Motor neuron (in vitro differentiated cells): ENCODE measurements around the gene AMZ1. TPM values are rescaled to one million over a fixed set of nuclear protein-coding genes. Genes with fewer than 3 reads are reported as not detected.

Source experiments
- ATAC-seq, 8 experiments: fragments of 200-7000 bp; cut with Tn5 transposase; replicated peaks in 6 of 8; 2 replicates each; pipeline ENCODE4 v1.8.0; 2021; ENCODE audit warnings: mild to moderate bottlenecking in 8 of 8, moderate library complexity in 8 of 8
- H3K27ac ChIP-seq, 2 donors: fragments of 250-450 bp; sonication (Bioruptor Pico); 2 replicates each; pipeline ENCODE4 v1.9.0; 2021; ENCODE audit warnings: antibody characterized with exemption in 2 of 2, mild to moderate bottlenecking in 2 of 2, moderate library complexity in 1 of 2
- H3K4me1 ChIP-seq, 2 donors: fragments of 250-450 bp; sonication (Bioruptor Pico); replicated peaks in 1 of 2; 2 replicates each; pipeline ENCODE4 v1.6.1; 2021; ENCODE audit warnings: antibody characterized with exemption in 2 of 2, mild to moderate bottlenecking in 2 of 2, moderate library complexity in 1 of 2
- H3K4me3 ChIP-seq, 5 donors: fragments of 250-450 bp; sonication (Bioruptor Pico); 2 replicates each; pipeline ENCODE4 v1.9.0; 2021; ENCODE audit warnings: antibody characterized with exemption in 5 of 5, mild to moderate bottlenecking in 5 of 5, moderate library complexity in 4 of 5
- WGBS, 10 experiments: fragments of 450-650 bp; shearing (Covaris generic); methylation state at CpG; one replicate each; pipeline ENCODE4 v1.0.0; 2022; 5-methylcytosine and 5-hydroxymethylcytosine counted together
- in situ Hi-C, 9 experiments: fragments of 400-800 bp; cut with MboI; loops; one replicate each; pipeline ENCODE4 v1.15.0; 2021; ENCODE audit warnings: low sequenced_read_pairs in 9 of 9, low pct_unique_long_range_greater_than_20kb in 2 of 9; ENCODE audit not compliant: unreplicated experiment in 9 of 9
- total RNA-seq, 8 experiments: library from RNA; unstranded; fragments of 300-600 nt; gene quantifications; 2 replicates each; pipeline versions ENCODE4 v1.2.3 to v1.2.4, GENCODE V29; 2022

AMZ1 gene, protein sequence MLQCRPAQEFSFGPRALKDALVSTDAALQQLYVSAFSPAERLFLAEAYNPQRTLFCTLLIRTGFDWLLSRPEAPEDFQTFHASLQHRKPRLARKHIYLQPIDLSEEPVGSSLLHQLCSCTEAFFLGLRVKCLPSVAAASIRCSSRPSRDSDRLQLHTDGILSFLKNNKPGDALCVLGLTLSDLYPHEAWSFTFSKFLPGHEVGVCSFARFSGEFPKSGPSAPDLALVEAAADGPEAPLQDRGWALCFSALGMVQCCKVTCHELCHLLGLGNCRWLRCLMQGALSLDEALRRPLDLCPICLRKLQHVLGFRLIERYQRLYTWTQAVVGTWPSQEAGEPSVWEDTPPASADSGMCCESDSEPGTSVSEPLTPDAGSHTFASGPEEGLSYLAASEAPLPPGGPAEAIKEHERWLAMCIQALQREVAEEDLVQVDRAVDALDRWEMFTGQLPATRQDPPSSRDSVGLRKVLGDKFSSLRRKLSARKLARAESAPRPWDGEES
- total RNA-seq: 1 to 10 TPM in 5 of 8 experiments, under 1 TPM in 3; 0.64 to 3.7 (median 1.1) TPM

GRCh38 chr7:2687881-2688318 lies at the start of gene AMZ1:
Gene AMZ1, plus strand, starts transcription at chr7:2688202. Its CDS starts 12,250 bp downstream, at chr7:2700452.
- Histone ChIP-seq H3K27ac (no peak within 1 kb of the TSS), H3K4me3 (peak within 1 kb of the TSS in 3 of 5 donors; percentile 7 to 22 (median 18)), H3K4me1 (peaks cover 5 to 10% of the 10 kb centered on the region in 2 donors)
- peak; percentile 64 to 79 (median 72) for ATAC-seq
- WGBS, 10 experiments: no CpG with 5 or more reads among the region's 41 CpGs
- in situ Hi-C loops: no loop called here

GRCh38 chr7:2638224-2638991 lies 49.6 kb upstream of the AMZ1 start:
- 17 to 80% (median 35%) methylated on average over 2 of the region's 34 CpGs; no CpG with 5 or more reads in 7 of the 10 experiments for WGBS, 10 experiments
- Histone ChIP-seq H3K4me1 (peaks cover 28 to 31% of the 10 kb centered on the region in 2 donors), H3K4me3 (no peak overlapping the region), H3K27ac (no peak overlapping the region)
- ATAC-seq: peak in 2 of 8 experiments; percentile 4 to 17
- in situ Hi-C loops: no loop called here

DNA sequence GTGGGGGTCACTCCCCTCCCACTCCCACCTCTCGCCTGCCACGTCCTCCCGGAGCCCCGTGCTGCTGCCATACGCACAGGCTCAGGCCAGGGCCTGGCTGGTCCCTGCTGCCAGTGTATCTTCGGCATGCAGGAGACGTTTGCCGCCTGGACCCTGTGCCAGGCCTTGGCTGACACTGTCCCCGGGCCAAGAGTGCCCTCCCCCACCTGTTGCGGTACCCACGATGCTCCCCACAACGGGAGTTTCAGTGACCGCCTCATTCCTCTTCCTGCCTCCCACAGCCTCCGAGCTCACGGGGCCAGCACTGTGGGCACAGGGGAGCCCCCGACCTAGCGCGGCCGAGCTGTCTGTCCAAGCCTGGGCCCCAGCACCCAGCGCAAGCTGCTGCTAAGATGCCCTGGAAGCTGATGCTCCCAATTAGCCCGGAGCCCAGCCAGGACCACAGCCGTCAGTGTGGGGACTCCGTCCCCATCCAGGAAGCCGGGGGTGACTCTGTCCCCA lies 48.8 kb upstream of the AMZ1 start:
- Histone ChIP-seq H3K4me1 (peaks cover 34 to 38% of the 10 kb centered on the region in 2 donors), H3K27ac (no peak overlapping the region), H3K4me3 (no peak overlapping the region)
- WGBS, 10 experiments: 40 to 100% (median 80%) methylated on average over 1 to 18 of the region's 24 CpGs; no CpG with 5 or more reads in 7 of the 10 experiments
- in situ Hi-C loops: no loop called here
- no peak for ATAC-seq

DNA sequence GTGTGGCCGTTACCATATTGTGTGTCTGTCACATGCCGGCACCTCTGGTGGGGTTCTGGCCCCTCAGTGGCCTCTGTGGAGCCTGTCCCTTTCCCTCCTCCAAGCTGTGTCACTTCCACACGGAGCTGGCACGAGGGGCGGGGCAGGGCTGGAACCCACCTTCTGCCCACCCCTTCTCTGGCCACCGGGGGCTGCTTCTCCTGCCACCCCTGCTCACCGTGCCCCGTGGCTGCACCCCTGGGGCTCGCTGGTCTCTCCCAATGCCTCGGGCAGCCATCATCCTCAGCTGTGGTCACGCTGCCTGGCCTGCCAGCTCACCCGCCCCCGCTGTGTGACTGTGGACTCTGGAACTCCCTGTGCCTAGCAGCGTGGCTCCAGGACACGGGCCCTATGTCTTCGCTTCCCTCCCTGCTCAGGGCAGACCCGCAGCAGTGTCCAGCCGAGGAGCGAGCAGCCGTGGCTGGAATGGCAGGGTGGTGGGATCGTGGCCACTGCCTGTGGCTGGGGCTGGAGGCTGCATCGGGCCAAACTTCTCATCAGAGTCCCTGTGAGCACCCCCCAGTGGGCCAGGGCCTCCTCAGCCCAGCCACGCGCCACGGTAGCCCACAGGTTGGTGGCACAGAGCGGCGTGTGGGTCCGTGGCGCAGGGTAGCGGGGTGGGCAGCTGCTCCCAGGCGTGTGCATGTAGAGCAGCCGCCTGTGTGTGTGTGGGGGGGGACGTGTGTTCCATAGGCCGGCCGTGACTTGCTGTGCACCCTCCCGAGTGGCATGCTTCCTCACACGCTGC lies 48.1 kb upstream of the AMZ1 start:
- Histone ChIP-seq H3K4me3 (no peak overlapping the region), H3K4me1 (peaks cover 35 to 38% of the 10 kb centered on the region in 2 donors), H3K27ac (no peak overlapping the region)
- ATAC-seq: no peak
- in situ Hi-C loops: no loop called here
- WGBS, 10 experiments: 80 to 100% (median 100%) methylated on average over 1 to 2 of the region's 37 CpGs; no CpG with 5 or more reads in 6 of the 10 experiments

- H3K27ac ChIP-seq: no peak overlapping the region
- ATAC-seq: no peak
- WGBS, 10 experiments: no CpG with 5 or more reads among the region's 12 CpGs
- H3K4me3 ChIP-seq: no peak overlapping the region
- in situ Hi-C loops: no loop called here
- peaks cover 41 to 42% of the 10 kb centered on the region in 2 donors for H3K4me1 ChIP-seq
Measured at GRCh38 chr7:2640482-2640830, 47.5 kb upstream of the AMZ1 start.

DNA sequence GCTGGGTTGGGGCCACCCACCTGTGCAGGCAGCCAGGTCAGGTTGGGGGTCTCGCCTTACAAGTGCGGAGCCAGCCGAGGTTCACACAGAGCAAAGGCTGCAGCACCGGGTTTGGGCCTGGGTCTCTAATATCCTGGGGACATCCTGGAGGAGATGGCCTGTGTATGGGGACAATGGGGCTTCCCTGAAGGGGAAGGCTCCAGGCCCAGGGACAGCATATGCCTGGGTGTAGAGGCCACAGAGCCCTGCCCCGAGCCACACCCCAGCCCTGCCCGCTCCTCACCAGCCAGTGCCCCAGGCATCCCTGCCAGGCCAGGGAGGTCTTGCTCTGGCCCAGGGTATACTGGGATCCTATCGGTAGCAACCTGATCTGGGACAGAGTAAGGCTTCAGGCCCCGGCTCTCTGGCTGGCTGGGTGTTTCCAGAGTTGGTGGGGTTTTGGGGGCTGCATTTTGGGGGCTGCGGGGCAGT lies 47.1 kb upstream of the AMZ1 start:
- H3K4me3 ChIP-seq: no peak overlapping the region
- in situ Hi-C loops: no loop called here
- 27 to 40% methylated on average over 1 to 2 of the region's 9 CpGs; no CpG with 5 or more reads in 8 of the 10 experiments for WGBS, 10 experiments
- H3K4me1 ChIP-seq: peaks cover 43 to 45% of the 10 kb centered on the region in 2 donors
- peak; percentile 3 to 21 (median 6) for ATAC-seq
- peak overlapping the region; percentile 21 to 38 for H3K27ac ChIP-seq

GRCh38 chr7:2641406-2642393 lies 46.3 kb upstream of the AMZ1 start:
- Histone ChIP-seq H3K4me1 (peaks cover 38 to 43% of the 10 kb centered on the region in 2 donors), H3K27ac (peak overlapping the region; percentile 21 to 38), H3K4me3 (no peak overlapping the region)
- peak; percentile 65 to 73 (median 71) for ATAC-seq
- in situ Hi-C loops: no loop called here
- WGBS, 10 experiments: 0 to 100% (median 78%) methylated on average over 1 to 15 of the region's 39 CpGs; no CpG with 5 or more reads in 3 of the 10 experiments

- in situ Hi-C loops: no loop called here
- 80 to 100% (median 93%) methylated on average over 1 to 5 of the region's 29 CpGs; no CpG with 5 or more reads in 7 of the 10 experiments for WGBS, 10 experiments
- no peak for ATAC-seq
- peaks cover 33 to 36% of the 10 kb centered on the region in 2 donors for H3K4me1 ChIP-seq
- H3K4me3 ChIP-seq: no peak overlapping the region
- peak overlapping the region in 1 of 2 donors; percentile 66 for H3K27ac ChIP-seq
Measured at GRCh38 chr7:2643386-2644219, 44.4 kb upstream of the AMZ1 start.

DNA sequence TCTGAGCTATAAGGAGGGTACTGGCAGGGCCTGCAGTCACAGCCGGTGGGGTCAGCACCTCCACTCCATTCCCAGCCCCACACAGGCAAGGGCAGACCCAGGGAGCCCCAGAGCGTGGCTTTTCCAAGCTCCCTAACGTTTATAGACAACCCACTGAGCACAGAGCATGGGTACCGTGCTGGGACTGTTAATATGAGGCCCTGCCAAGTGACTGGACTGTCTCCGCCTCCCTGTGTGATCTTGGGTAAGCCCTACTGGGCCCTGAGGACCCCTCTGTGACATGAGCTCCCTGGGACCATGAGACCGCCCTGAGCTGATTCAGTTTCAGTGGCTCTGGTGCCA lies 43.8 kb upstream of the AMZ1 start:
- in situ Hi-C loops: no loop called here
- ATAC-seq: peak in 5 of 8 experiments; percentile 13 to 37 (median 23)
- WGBS, 10 experiments: 58 to 100% (median 80%) methylated on average over 1 to 3 of the region's 6 CpGs; no CpG with 5 or more reads in 6 of the 10 experiments
- peak overlapping the region in 1 of 2 donors; percentile 66 for H3K27ac ChIP-seq
- H3K4me1 ChIP-seq: peaks cover 33 to 36% of the 10 kb centered on the region in 2 donors
- H3K4me3 ChIP-seq: no peak overlapping the region

DNA sequence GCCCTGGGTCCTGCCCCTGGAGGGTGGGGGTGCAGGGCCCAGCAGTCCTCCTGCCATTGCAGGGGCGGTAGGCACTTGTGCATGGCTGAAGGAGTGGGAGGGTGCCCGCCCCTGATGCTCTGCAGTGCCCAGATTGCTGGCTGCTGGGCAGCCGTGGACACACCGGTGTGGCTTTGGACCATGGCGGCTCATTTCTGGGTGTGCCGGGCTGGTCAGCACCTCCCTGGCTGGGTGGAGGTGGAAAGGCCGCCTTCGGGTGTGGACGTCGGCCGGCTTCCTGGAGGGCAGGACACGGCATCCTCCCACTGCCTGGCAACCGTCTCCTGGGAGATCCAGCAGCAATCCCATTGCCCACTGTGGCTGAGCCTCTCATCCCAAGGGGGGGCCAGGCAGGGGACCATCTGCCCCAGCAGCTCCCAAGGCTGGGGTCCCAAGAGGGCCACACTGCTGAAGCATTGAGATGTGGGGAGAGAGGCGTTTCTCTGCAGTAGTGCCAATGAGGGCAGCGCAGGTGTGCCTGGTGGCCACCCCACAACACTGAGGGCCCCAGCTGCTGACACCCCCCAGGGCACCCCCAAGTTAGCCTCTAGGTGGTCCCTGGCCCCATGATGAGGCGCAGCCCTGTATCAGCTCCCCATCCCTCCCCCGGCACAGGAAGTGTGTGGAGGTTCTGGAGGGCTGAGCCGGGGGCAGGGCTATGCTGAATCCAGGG lies 43.3 kb upstream of the AMZ1 start:
- Histone ChIP-seq H3K4me3 (no peak overlapping the region), H3K4me1 (peaks cover 33 to 36% of the 10 kb centered on the region in 2 donors), H3K27ac (peak overlapping the region; percentile 1 to 66)
- 7 to 52% (median 25%) methylated on average over 1 to 5 of the region's 18 CpGs; no CpG with 5 or more reads in 6 of the 10 experiments for WGBS, 10 experiments
- peak; percentile 10 to 66 (median 45) for ATAC-seq
- in situ Hi-C loops: no loop called here
